ENCODE results near the gene JAKMIP3.
A peak's percentile ranks its signal among the peaks of the same experiment; 100 is the strongest.

JAKMIP3 gene

DNA sequence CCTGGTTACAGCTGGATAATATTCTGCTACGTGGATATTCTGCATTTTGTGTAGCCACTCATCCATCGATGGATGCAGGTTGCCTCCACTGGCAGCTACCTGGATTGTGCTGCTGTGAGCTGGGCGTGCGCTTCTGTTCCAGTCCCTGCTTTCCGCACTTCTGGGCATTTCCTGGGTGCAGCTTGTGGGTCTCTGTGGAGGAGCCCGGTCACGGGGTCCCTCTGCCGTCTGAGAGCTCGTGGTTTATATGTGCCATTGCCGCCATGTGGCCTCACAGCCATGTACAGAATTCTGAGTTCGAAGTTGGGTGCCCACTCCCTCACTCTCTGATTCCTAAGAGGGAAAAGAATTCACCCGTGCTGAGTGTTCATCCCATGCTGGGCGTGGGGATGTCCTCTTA is 38.3 kb downstream of the JAKMIP3 start:
- H3K4me3 ChIP-seq = no peak overlapping the region
- no peak for TF ChIP-seq Cebpa-rat (IDR thresholded peaks at IDR 0.05)
- peak overlapping the region in 8 of 11 experiments; percentile 40 to 99 (median 88); a peak in 12 of 22 replicates for H3K4me2 ChIP-seq
- H3K27me3 ChIP-seq = peaks cover 0 to 50% (median 13%) of the 10 kb centered on the region in 11 experiments; a peak in 16 of 22 replicates
- peaks cover 0 to 40% (median 6%) of the 10 kb centered on the region in 11 experiments; a peak in 7 of 22 replicates for H4K20me1 ChIP-seq
- H3K9me3 ChIP-seq (replicated peaks in 1 of 11) = no peaks in the 10 kb centered on the region
- H3K4me1 ChIP-seq = peaks cover 27 to 96% (median 92%) of the 10 kb centered on the region in 10 experiments
- H3K27ac ChIP-seq = no peak overlapping the region
- no peaks in the 10 kb centered on the region for H3K36me3 ChIP-seq
- no peak overlapping the region for H3K9ac ChIP-seq

DNA sequence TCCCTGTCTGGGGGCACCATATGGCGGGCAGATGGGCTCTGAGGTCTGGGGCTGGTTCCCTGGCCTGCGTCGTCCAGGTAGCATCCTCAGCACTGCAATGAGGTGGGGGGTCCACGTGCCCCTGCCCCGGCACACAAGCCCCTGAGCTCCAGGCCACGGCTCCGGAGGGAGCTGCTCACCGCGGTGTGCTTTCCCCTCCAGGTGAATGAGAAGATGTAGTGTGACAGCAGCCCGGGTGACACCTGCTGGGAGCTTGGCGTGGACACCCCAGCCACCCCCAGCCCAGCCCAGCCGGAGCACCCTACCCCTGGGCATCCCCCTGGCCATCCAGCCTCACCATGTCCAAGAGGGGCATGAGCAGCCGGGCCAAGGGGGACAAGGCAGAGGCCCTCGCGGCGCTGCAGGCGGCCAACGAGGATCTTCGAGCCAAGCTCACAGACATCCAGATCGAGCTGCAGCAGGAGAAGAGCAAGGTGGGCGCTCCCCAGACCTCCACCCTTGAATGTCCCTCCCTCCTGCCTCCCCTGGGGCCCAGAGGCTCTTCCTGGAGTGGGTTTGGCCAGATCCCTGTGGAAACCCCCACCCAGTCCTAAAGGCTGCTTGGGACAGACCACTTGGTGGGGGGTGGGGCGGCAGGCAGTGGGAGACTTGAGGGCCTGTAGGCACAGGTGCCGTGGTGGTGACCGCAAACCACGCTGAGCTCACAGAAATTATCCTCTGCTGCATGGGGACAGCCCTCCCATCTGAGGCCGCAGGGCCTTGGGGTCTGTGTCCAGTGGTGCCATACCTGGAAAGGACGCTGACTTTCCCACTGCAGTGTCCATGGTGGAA is 38.9 kb downstream of the JAKMIP3 start:
- Histone ChIP-seq H3K27ac (no peak overlapping the region), H3K9ac (no peak overlapping the region; a peak in 1 of 22 replicates), H3K9me3 (replicated peaks in 1 of 11) (no peaks in the 10 kb centered on the region), H3K4me1 (peaks cover 24 to 95% (median 86%) of the 10 kb centered on the region in 10 experiments), H3K27me3 (peaks cover 0 to 43% (median 13%) of the 10 kb centered on the region in 11 experiments; a peak in 16 of 22 replicates), H3K36me3 (no peaks in the 10 kb centered on the region), H3K4me3 (no peak overlapping the region), H3K4me2 (peak overlapping the region in 8 of 11 experiments; percentile 40 to 99 (median 88); a peak in 14 of 22 replicates), H4K20me1 (peaks cover 0 to 36% (median 6%) of the 10 kb centered on the region in 11 experiments; a peak in 7 of 22 replicates)
- TF ChIP-seq Cebpa-rat (IDR thresholded peaks at IDR 0.05) = no peak

DNA sequence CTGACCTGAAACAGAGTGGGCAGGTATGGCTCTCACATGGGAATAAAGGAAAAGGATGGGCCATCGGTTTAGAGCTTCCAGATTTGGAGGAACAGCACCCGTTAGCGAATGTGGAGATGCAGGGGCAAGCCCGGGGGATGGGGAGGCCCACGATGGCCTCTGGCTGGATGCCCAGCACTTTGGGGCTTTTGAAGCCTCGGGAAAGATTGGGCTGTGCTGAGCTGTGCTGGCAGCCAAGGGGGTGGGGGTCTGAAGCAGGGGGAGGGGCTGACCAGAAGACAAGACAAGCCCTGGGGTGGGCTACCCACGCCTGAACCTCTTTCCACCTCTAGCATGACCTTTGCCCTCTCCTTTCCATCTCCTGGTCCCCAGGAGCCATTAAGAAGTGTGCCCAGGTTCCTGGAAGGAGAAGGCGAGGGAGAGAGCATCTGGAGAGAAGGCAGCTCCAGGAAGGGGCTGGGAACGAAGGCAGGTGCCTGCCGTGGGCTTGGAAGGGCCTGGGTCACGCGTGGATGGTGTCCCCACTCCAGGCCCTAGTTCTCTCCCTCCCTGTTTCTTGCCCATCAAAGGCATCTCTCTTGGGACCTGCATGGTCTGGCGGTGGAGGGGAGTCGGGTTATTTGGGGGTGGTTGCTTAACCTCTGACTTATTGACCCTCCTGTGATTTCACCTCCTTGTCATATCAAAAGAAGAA is 39.7 kb downstream of the JAKMIP3 start:
- Histone ChIP-seq H3K9ac (no peak overlapping the region; a peak in 1 of 22 replicates), H3K4me3 (no peak overlapping the region), H3K9me3 (replicated peaks in 1 of 11) (no peaks in the 10 kb centered on the region), H3K4me1 (peaks cover 16 to 95% (median 86%) of the 10 kb centered on the region in 10 experiments), H3K36me3 (no peaks in the 10 kb centered on the region), H3K27ac (no peak overlapping the region), H3K27me3 (peaks cover 0 to 36% (median 13%) of the 10 kb centered on the region in 11 experiments; a peak in 16 of 22 replicates), H3K4me2 (peak overlapping the region in 8 of 11 experiments; percentile 48 to 99 (median 88); a peak in 15 of 22 replicates), H4K20me1 (peaks cover 0 to 29% (median 6%) of the 10 kb centered on the region in 11 experiments; a peak in 7 of 22 replicates)
- TF ChIP-seq Cebpa-rat (IDR thresholded peaks at IDR 0.05) = no peak

DNA sequence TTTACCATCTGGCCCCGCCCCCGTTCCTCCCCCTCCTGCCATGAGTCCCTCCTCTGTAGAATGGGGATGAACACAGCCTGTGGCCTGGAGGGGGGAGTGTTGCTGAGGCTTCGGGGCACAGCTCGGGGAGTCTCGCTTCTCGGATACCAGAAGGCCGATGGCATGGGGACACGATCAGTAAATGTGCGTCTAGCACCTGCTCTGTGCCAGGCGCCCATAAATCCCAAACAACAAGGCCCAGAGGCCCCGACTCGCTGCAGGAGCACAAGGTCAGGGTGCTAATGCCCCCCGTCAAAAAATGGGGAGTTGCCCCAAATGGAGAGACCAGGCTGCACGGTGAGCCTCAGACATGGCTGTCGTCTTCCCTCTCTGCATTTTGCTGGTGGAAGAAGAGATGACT is 40.7 kb downstream of the JAKMIP3 start:
- Histone ChIP-seq H3K27ac (no peak overlapping the region), H4K20me1 (peaks cover 0 to 22% (median 6%) of the 10 kb centered on the region in 11 experiments; a peak in 7 of 22 replicates), H3K4me3 (no peak overlapping the region), H3K36me3 (no peaks in the 10 kb centered on the region), H3K9ac (no peak overlapping the region), H3K4me2 (peak overlapping the region in 9 of 11 experiments; percentile 62 to 99 (median 86); a peak in 16 of 22 replicates), H3K4me1 (peaks cover 8 to 95% (median 85%) of the 10 kb centered on the region in 10 experiments; a peak in 18 of 20 replicates), H3K9me3 (replicated peaks in 1 of 11) (no peaks in the 10 kb centered on the region), H3K27me3 (peaks cover 0 to 26% (median 10%) of the 10 kb centered on the region in 11 experiments; a peak in 16 of 22 replicates)
- no peak for TF ChIP-seq Cebpa-rat (IDR thresholded peaks at IDR 0.05)

DNA sequence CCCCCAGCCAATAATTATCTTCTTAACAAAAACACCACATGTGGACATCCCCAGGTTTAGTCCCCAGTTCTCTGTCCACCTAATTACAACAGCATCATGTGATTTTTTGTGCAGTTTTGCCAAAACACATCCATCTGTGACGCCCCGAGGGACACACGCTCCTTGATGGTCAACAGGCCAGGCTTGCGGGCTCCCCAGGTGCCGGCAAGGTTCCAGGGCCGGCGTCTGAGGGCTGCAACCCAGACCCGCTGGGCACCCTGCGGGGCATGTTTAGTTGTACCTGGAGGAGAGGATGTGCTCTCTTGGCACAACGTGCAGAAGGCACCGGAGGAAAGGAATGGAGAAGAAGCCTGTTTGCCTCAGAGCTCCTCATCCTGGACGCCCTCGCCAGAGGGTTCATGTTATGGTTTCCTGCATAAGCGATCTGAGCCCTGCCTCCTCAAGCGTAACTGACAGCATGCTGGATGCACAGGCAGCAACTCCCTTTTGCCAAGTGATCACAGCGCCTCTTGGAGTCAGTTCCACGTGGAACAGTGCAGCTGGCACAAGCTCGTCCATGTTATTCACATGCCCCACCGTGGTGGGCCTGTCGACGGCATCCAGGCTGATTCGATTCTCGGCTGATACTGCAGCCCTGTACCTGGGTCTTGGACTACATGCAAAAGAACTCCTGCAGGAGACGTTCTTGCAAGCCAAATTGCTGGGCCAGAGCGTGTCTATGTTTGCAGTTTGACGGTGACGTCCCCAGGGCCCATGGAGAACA is 41.6 kb downstream of the JAKMIP3 start:
- TF ChIP-seq Cebpa-rat (IDR thresholded peaks at IDR 0.05) = no peak
- H3K4me2 ChIP-seq = peak overlapping the region; percentile 33 to 99 (median 80); a peak in 21 of 22 replicates
- no peaks in the 10 kb centered on the region for H3K9me3 ChIP-seq (replicated peaks in 1 of 11)
- peaks cover 0 to 17% (median 6%) of the 10 kb centered on the region in 11 experiments; a peak in 7 of 22 replicates for H4K20me1 ChIP-seq
- peaks cover 8 to 94% (median 76%) of the 10 kb centered on the region in 10 experiments; a peak in 18 of 20 replicates for H3K4me1 ChIP-seq
- H3K4me3 ChIP-seq = peak overlapping the region in 1 of 10 experiments; percentile 3; a peak in 1 of 20 replicates
- H3K27ac ChIP-seq = no peak overlapping the region
- peaks cover 0 to 17% (median under 1%) of the 10 kb centered on the region in 11 experiments; a peak in 10 of 22 replicates for H3K27me3 ChIP-seq
- H3K36me3 ChIP-seq = no peaks in the 10 kb centered on the region
- H3K9ac ChIP-seq = 0 out of 22 replicates have a peak overlapping the region, but pooled peaks of 1 of the 11 experiments have one; percentile 12

DNA sequence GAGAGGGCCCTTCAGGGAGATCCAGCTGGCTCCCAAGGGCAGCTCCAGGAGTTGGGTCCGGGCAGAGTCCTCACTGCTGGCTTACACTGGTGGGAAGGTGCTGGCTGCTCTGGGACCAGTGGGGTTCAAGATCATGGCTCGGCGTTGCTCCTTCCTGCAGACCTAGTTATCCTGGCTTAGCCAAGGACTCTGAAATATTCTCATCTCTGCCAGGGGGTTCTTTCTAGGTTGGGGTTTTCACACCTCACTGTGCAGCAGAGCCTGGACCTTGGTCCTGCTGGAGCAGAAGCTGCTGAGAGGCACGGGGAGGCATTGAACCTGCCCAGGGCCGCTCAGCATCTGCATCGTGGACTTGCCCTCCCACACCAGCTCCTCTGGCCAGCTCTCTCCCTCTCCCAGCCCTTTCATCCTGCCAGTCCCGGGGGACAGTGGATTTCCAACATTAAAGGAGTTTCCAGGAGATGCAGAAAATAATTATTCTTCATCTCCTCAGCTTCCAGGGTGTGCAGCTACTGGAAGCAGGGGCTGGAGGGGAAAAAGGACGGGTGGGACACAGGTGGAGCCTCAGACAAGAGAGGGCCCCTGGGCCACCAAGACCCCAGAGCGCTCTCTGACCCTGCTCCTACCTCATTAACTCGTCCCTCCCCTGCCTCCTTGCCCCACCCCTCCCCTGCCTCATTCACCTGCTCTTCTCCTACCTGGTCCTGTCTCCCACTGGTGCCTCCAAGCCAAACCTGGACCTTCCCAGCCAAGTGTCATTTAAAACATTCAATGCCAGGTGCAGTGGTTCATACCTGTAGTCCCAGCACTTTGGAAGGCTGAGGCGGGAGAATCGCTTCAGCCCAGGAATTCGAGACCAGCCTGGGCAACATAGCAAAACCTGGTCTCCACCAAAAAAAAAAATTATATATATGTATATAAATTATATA is 42.5 kb downstream of the JAKMIP3 start:
- Histone ChIP-seq H3K9me3 (replicated peaks in 1 of 11) (no peaks in the 10 kb centered on the region), H3K27ac (no peak overlapping the region), H3K9ac (no peak overlapping the region), H3K4me2 (peak overlapping the region in 10 of 11 experiments; percentile 56 to 99 (median 83); a peak in 19 of 22 replicates), H3K4me3 (no peak overlapping the region; a peak in 1 of 20 replicates), H3K36me3 (no peaks in the 10 kb centered on the region), H4K20me1 (peaks cover 0 to 17% (median 6%) of the 10 kb centered on the region in 11 experiments; a peak in 7 of 22 replicates), H3K27me3 (peaks cover 0 to 13% (median 0%) of the 10 kb centered on the region in 11 experiments; a peak in 4 of 22 replicates), H3K4me1 (peaks cover 8 to 89% (median 69%) of the 10 kb centered on the region in 10 experiments; a peak in 18 of 20 replicates)
- TF ChIP-seq Cebpa-rat (IDR thresholded peaks at IDR 0.05) = no peak

DNA sequence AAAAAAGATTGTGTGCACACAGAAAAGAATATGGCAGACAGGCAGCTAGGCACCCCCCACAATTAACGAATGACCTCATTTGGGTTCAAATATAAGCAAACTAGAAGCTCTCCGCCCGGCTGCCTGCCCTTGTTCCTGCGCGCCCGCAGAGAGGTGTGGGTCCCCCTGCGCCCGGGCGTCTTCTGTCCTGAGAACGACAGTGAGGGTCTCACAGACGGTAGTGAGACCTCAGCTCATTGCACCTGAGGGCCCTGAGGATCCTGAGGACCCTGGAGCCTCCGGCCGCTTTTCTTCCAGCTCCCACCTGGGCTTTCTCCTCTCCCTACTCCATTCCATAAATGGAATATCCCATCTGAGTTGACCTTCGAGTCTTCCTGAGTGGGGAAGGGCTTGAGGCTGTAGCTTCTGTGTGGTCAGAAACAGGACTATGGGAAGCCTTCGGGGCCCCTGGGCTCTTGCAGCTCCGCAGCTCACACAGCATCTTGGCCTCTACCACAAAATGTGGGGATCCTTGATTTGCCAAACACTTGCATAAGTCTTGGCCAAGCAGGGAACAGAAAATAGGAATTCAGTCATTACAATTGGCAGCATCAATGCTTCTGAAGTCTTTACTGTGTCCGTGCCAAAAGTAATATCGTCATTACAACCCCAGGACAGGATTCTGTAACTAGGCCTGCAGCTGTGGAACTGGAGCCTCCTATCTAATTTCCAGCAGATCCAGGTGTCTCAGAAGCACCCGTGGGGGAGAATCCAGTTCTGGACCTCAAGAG is 43.8 kb downstream of the JAKMIP3 start:
- Histone ChIP-seq H3K4me2 (peak overlapping the region in 8 of 11 experiments; percentile 31 to 71 (median 60); a peak in 14 of 22 replicates), H3K4me1 (peaks cover 8 to 76% (median 56%) of the 10 kb centered on the region in 10 experiments; a peak in 18 of 20 replicates), H3K27me3 (peaks cover 0 to 13% (median 0%) of the 10 kb centered on the region in 11 experiments; a peak in 3 of 22 replicates), H3K36me3 (no peaks in the 10 kb centered on the region), H3K9ac (no peak overlapping the region; a peak in 1 of 22 replicates), H4K20me1 (peaks cover 0 to 15% (median 6%) of the 10 kb centered on the region in 11 experiments; a peak in 6 of 22 replicates), H3K4me3 (no peak overlapping the region), H3K27ac (no peak overlapping the region), H3K9me3 (replicated peaks in 1 of 11) (no peaks in the 10 kb centered on the region)
- TF ChIP-seq Cebpa-rat (IDR thresholded peaks at IDR 0.05) = no peak

Measured in BLaER1 treated with 17β-estradiol and CSF1 and Interleukin-3, amounts not matched to agents 10 nM and 100 nM (cell line).